ENCODE data around the gene BRD3. TPM values are rescaled to one million over a fixed set of nuclear protein-coding genes. Genes with fewer than 3 reads are reported as not detected.

Gene BRD3
- total RNA-seq, 1 experiment from 2014 or later = 40.7 TPM

GRCh38 chr9:133986061-133986460, 81.8 kb downstream of the BRD3 start:
- no peak for ATAC-seq

GRCh38 chr9:133982971-133983720, 84.7 kb downstream of the BRD3 start:
- Histone ChIP-seq H3K9me3 (ENCODE audit: control insufficient read depth in 1 of 2, insufficient read depth in 1 of 2, low read depth in 1 of 2, low read length in 2 of 2) (no peaks in the 10 kb centered on the region), H3K4me1 (ENCODE audit: control insufficient read depth in 1 of 2, insufficient read depth in 2 of 2, low read length in 2 of 2) (no peaks in the 10 kb centered on the region), H3K4me2 (ENCODE audit: low read length) (no peak overlapping the region), H3K9ac (ENCODE audit: low read length) (no peak overlapping the region), H3K27me3 (ENCODE audit: insufficient read depth, low read length) (no peaks in the 10 kb centered on the region), H3K36me3 (ENCODE audit: control insufficient read depth in 1 of 2, insufficient read depth in 2 of 2, low read length in 2 of 2) (no peaks in the 10 kb centered on the region), H3K4me3 (replicated peaks in 1 of 2; ENCODE audit: low read depth in 1 of 2, low read length in 2 of 2) (no peak overlapping the region), H4K20me1 (ENCODE audit: insufficient read depth) (no peaks in the 10 kb centered on the region), H3K27ac (ENCODE audit: low read depth, low read length) (no peak overlapping the region), H3K79me2 (ENCODE audit: insufficient read depth, low read length) (peaks cover 92% of the 10 kb centered on the region), H2AFZ (ENCODE audit: low read depth, low read length, poor library complexity, severe bottlenecking) (no peak overlapping the region), H3K9me2 (ENCODE audit: insufficient read depth) (no peaks in the 10 kb centered on the region)
- no peak for TF ChIP-seq CEBPB (IDR thresholded peaks at IDR 0.05; ENCODE audit: low read depth)
- ChIA-PET RAD21 (ENCODE audit: low non-redundant PET in 1 of 2, low total read pairs in 2 of 2, uncharacterized antibody in 2 of 2, unreplicated experiment in 2 of 2) (no interaction called here), CTCF (no interaction called here), POLR2A (no interaction called here)
- ATAC-seq (no peak), DNase-seq (ENCODE audit: low read depth, low spot score) (no peak)
- no TSS peak for BruUV-seq (replicated peaks)
- intact Hi-C loops (cut with micrococcal nuclease) = no loop called here

More at GRCh38 chr9:133986061-133986460, 81.8 kb downstream of the BRD3 start:
- TF ChIP-seq ZFX (IDR thresholded peaks at IDR 0.05) (no peak), SP1 (IDR thresholded peaks at IDR 0.05; ENCODE audit: low read depth) (no peak), SIN3A (IDR thresholded peaks at IDR 0.05; ENCODE audit: low read depth) (no peak)
- Histone ChIP-seq H3K4me3 (replicated peaks in 1 of 2; ENCODE audit: low read depth in 1 of 2, low read length in 2 of 2) (no peak overlapping the region), H2AFZ (ENCODE audit: low read depth, low read length, poor library complexity, severe bottlenecking) (no peak overlapping the region), H3K79me2 (ENCODE audit: insufficient read depth, low read length) (peaks cover 90% of the 10 kb centered on the region), H3K9me3 (ENCODE audit: control insufficient read depth in 1 of 2, insufficient read depth in 1 of 2, low read depth in 1 of 2, low read length in 2 of 2) (no peaks in the 10 kb centered on the region), H3K9me2 (ENCODE audit: insufficient read depth) (no peaks in the 10 kb centered on the region), H3K36me3 (ENCODE audit: control insufficient read depth in 1 of 2, insufficient read depth in 2 of 2, low read length in 2 of 2) (no peaks in the 10 kb centered on the region), H3K9ac (ENCODE audit: low read length) (no peak overlapping the region), H3K4me1 (ENCODE audit: control insufficient read depth in 1 of 2, insufficient read depth in 2 of 2, low read length in 2 of 2) (peaks cover 3 to 15% of the 10 kb centered on the region in 2 experiments; a peak in 3 of 4 replicates), H3K4me2 (ENCODE audit: low read length) (no peak overlapping the region), H3K27ac (ENCODE audit: low read depth, low read length) (no peak overlapping the region), H4K20me1 (ENCODE audit: insufficient read depth) (no peaks in the 10 kb centered on the region), H3K27me3 (ENCODE audit: insufficient read depth, low read length) (no peaks in the 10 kb centered on the region)
- RAD21 ChIA-PET (ENCODE audit: low non-redundant PET in 1 of 2, low total read pairs in 2 of 2, uncharacterized antibody in 2 of 2, unreplicated experiment in 2 of 2) = no interaction called here
- intact Hi-C loops (cut with micrococcal nuclease) = no loop called here
- DNase-seq (ENCODE audit: low read depth, low spot score) = no peak
- CTCF ChIA-PET = no interaction called here
- POLR2A ChIA-PET = interaction anchor here (0.9 kb wide), 1 partner anchor 338 kb away, joined by 3 read pairs; no protein-coding TSS in a partner anchor
- no TSS peak for BruUV-seq (replicated peaks)

All from HCT116 (cell line).